Pancreas (tissue), 10 donors: ENCODE results near the gene WNT6. TPM values are rescaled to one million over a fixed set of nuclear protein-coding genes. Genes with fewer than 3 reads are reported as not detected.

Experiments used
- ATAC-seq, 4 donors: fragments of 200-7000 bp; cut with Tn5 transposase; one replicate each; pipeline versions ENCODE4 v1.8.0 to v1.9.1; 2020; ENCODE audit warnings: mild to moderate bottlenecking in 4 of 4, moderate library complexity in 4 of 4
- DNase-seq, 6 donors: peaks; one replicate each; pipeline ENCODE4 v3.0.0-alpha.2; 2020
- FAIRE-seq: peaks from 2 replicates; lab custom pipeline; 2012; peaks lifted over from hg19 to GRCh38; lab: Jason Lieb, UNC
- H3K27ac ChIP-seq, 4 donors: fragments of 200-600 bp; sonication (generic); 1 replicate in 3 of 4; 2 replicates in 1 of 4; pipeline versions ENCODE4 v1.5.0 to v1.8.0; 2020
- H3K27me3 ChIP-seq, 4 donors: fragments of 200-600 bp; one replicate each; pipeline ENCODE4 v1.8.0; 2021
- H3K36me3 ChIP-seq, 3 donors: fragments of 200-600 bp; sonication (generic) in 1 of 3; one replicate each; pipeline versions ENCODE4 v1.5.0 to v1.8.0; 2020 to 2021
- H3K4me1 ChIP-seq, 3 donors: fragments of 200-600 bp; one replicate each; pipeline ENCODE4 v1.8.0; 2021
- H3K4me3 ChIP-seq, 4 donors: fragments of 200-600 bp; sonication (generic) in 2 of 4; one replicate each; pipeline versions ENCODE4 v1.5.0 to v1.8.0; 2020 to 2021
- H3K9me3 ChIP-seq, 4 donors: fragments of 200-600 bp; one replicate each; pipeline ENCODE4 v1.8.0; 2021
- CTCF ChIP-seq, 4 donors: fragments of 200-600 bp; sonication (generic) in 3 of 4; IDR thresholded peaks; one replicate each; pipeline versions ENCODE4 v1.5.0 to v1.8.0; 2021; ENCODE audit warnings: antibody characterized with exemption in 4 of 4
- WGBS, 2 donors: extraction: QIAGEN DNeasy Blood & Tissue Kit; methylation state at CpG; one replicate each; pipeline ENCODE4 v1.1.7; 2013; 5-methylcytosine and 5-hydroxymethylcytosine counted together
- intact Hi-C, 3 donors: fragments of 100-400 bp; cut with DNase I; formaldehyde crosslinking; loops; one replicate each; pipeline versions ENCODE4 v1.11.1 to v1.14.2; 2022
- polyA plus RNA-seq, 2 donors: library from polyadenylated mRNA; stranded (reverse); fragments of 200-250 nt; gene quantifications; one replicate each; pipeline ENCODE4 v1.2.3, GENCODE V29; 2013
- total RNA-seq, 6 donors: library from RNA; stranded (reverse); fragmentation: NEBNext Ultra II Directional in 4 of 6; extraction: Animal tissue kit (Norgen Biotek cat#: 25700) in 4 of 6; gene quantifications; one replicate each; pipeline versions ENCODE4 v1.2.1 to v1.2.4, GENCODE V29; 2021 to 2023
- donor health status: healthy with polysubstance abuse.
- donor health status: DM: no; HTN: no; CAD: no; lungs with moderate emphysema.
- donor health status: DM: no; HTN: no; CAD: no.
- donor health status: control.
- donor health status: control.
- donor health status: Bipolar disorder and iron deficiency.
- donor health status: DM: yes; HTN: yes; CAD: no.
- donor health status: DM: no; HTN: no; CAD: no.
- donor health status: DM: no; HTN: no; CAD: no.
- donor health status: DM: yes; HTN: yes; CAD: no.

The WNT6 gene
- total and polyA plus RNA-seq, 8 donors = 0.09 to 1.2 (median 0.32) TPM; not detected in 1

- no peak overlapping the region for H3K27ac ChIP-seq
- ATAC-seq = peak in 1 of 4 donors; percentile 15
- intact Hi-C loops = no loop called here
- DNase-seq = no peak
- H3K27me3 ChIP-seq = peaks cover 0 to 23% (median 14%) of the 10 kb centered on the region in 4 donors
- H3K36me3 ChIP-seq = no peaks in the 10 kb centered on the region
- WGBS, 2 donors = 62 to 68% methylated on average over 2 to 3 of the region's 3 CpGs
- no peaks in the 10 kb centered on the region for H3K9me3 ChIP-seq
- H3K4me1 ChIP-seq = peaks cover 0 to 5% (median 0%) of the 10 kb centered on the region in 3 donors
- TF ChIP-seq CTCF (IDR thresholded peaks at IDR 0.05) = no peak
- H3K4me3 ChIP-seq = no peak overlapping the region
- no peak for FAIRE-seq
Measured at GRCh38 chr2:218895326-218895725, 35.7 kb downstream of the WNT6 start.

- peak in 2 of 4 donors; percentile 9 to 41 for ATAC-seq
- Histone ChIP-seq H3K4me3 (no peak overlapping the region), H3K4me1 (peaks cover 0 to 5% (median 0%) of the 10 kb centered on the region in 3 donors), H3K36me3 (no peaks in the 10 kb centered on the region), H3K27ac (peak overlapping the region in 1 of 4 donors; percentile 55), H3K9me3 (no peaks in the 10 kb centered on the region), H3K27me3 (peaks cover 0 to 23% (median 17%) of the 10 kb centered on the region in 4 donors)
- FAIRE-seq = no peak
- no peak for TF ChIP-seq CTCF (IDR thresholded peaks at IDR 0.05)
- intact Hi-C loops = no loop called here
- DNase-seq = no peak
- 20 to 22% methylated on average over 6 to 8 of the region's 8 CpGs for WGBS, 2 donors
Measured at GRCh38 chr2:218895759-218896500, 36.3 kb downstream of the WNT6 start.

- peak in 2 of 4 donors; percentile 28 to 59 for ATAC-seq
- Histone ChIP-seq H3K36me3 (no peaks in the 10 kb centered on the region), H3K9me3 (no peaks in the 10 kb centered on the region), H3K4me3 (peak overlapping the region in 1 of 4 donors; percentile 12), H3K4me1 (peaks cover 0 to 5% (median 0%) of the 10 kb centered on the region in 3 donors), H3K27me3 (peaks cover 0 to 28% (median 19%) of the 10 kb centered on the region in 4 donors), H3K27ac (peak overlapping the region in 1 of 4 donors; percentile 55)
- 4 to 5% methylated on average over 35 to 40 of the region's 40 CpGs for WGBS, 2 donors
- FAIRE-seq = no peak
- intact Hi-C loops = no loop called here
- no peak for DNase-seq
- no peak for TF ChIP-seq CTCF (IDR thresholded peaks at IDR 0.05)
Measured at GRCh38 chr2:218896501-218897393, 37.1 kb downstream of the WNT6 start.

DNA sequence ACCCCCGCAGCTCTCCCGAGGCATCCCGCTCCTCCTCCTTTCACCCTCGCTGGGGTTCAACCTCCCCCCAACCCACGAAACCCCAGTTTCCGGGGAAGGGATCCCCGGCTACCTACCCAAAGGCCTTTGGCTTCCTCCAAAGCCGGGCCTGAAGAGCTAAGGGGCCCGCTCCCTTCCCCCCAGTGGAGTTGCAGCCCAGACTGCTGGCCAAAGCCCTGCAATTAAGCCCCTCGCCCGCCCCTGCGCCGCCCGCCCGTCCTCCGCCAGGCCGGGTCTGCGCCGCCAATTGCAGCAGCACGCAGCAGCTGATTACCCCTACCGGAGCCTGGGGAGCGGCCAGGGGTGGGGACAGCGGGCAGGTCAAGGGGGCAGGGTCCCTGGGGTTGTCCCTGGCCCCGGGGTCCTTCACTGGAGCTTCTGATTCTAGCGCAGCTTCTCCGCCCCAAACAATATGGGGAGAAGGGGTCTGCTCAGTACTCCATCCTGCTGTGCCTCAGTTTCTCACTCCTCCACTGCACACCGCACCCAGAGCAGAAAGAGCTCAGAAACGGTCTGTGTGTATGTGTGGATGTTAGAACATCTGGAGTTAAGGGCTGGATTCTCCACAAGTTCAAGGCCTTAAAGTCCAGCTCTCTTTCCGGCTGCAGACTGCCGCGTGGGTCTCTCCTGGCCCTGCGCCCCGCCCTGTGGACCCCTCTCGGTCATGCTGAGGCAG lies 37.9 kb downstream of the WNT6 start:
- no peak for TF ChIP-seq CTCF (IDR thresholded peaks at IDR 0.05)
- peak overlapping the region in 1 of 4 donors; percentile 12 for H3K4me3 ChIP-seq
- H3K27ac ChIP-seq = peak overlapping the region in 1 of 4 donors; percentile 55
- intact Hi-C loops = no loop called here
- H3K27me3 ChIP-seq = peaks cover 0 to 31% (median 19%) of the 10 kb centered on the region in 4 donors
- no peak for DNase-seq
- peak in 2 of 4 donors; percentile 1 to 4 for ATAC-seq
- H3K4me1 ChIP-seq = peaks cover 0 to 5% (median 0%) of the 10 kb centered on the region in 3 donors
- 9 to 10% methylated on average over 31 to 34 of the region's 34 CpGs for WGBS, 2 donors
- no peaks in the 10 kb centered on the region for H3K9me3 ChIP-seq
- H3K36me3 ChIP-seq = no peaks in the 10 kb centered on the region
- FAIRE-seq = no peak
